Hypothalamus (tissue), 51 donors: ENCODE measurements around the gene EXOC1.
"Not testable (repeated sequence)": the region's sequence is repeated elsewhere in the genome, so short reads cannot be mapped to it uniquely, and the experiment has no call there.

Source experiments
- DNase-seq, 51 donors: peaks; one replicate each; lab custom pipeline; 2025; lab: John Stamatoyannopoulos, UW

The EXOC1 gene

DNA sequence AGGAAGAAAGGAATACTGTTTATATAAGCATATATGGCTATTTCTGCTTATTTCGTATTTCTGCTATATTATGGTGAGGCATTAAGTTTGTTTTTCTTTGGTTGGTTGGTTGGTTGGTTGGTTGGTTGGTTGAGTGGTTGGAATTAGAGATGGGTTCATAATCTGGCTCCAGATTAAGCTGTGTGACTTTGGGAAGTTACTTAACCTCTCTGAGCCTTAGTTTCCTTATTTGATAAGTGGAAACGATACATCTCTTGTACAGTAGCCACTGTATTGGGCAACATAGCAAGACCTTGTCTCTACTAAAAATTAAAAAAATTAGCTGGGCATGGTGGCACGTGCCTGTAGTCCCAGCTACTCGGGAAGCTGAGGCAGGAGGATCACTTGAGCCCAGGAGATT, 49.2 kb downstream of the EXOC1 start:
- no peak for DNase-seq

- no peak for DNase-seq
Observed at GRCh38 chr4:55903577-55903976, 50.1 kb downstream of the EXOC1 start.

GRCh38 chr4:55904576-55904975, 51.1 kb downstream of the EXOC1 start:
- no peak for DNase-seq

DNA sequence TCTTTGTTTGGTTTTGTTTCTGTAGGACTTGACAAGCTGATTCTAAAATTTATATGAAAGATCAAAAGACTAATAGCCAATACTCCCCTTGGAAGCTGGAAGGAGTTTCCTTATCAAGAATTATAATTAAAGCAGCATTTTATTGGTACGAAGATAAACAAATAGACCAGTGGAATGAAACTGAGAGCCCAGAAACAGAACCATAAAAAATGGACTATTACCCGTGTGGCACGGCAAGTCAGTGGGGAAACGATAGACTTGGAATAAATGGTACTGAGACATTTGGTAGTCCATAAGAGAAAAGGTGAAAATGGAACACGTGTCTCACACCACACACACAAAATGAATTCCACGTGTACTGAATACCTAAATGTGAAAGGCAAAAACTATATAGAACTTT, 52.9 kb downstream of the EXOC1 start:
- no peak for DNase-seq

GRCh38 chr4:55906989-55907388, 53.5 kb downstream of the EXOC1 start:
- DNase-seq: no peak

DNA sequence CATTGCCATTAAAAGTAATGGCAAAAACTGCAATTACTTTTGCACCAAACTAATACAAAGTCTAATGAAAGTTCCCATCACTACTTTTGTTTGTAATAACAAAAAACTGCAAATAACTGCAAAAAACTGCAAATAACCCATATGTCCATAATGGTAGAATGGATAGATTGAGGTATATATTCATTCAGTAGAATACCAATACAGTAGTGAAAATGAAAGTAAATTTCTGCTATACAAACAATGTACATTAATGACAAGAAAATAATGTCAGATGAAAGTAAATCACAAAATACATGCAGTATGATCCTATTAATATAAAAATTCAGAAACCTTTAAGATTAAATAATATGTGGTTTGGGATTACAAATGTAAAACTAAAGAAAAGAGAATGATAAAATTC, 54.0 kb downstream of the EXOC1 start:
- no peak for DNase-seq

- no peak for DNase-seq
Observed at GRCh38 chr4:55910140-55910539, 56.7 kb downstream of the EXOC1 start.

DNA sequence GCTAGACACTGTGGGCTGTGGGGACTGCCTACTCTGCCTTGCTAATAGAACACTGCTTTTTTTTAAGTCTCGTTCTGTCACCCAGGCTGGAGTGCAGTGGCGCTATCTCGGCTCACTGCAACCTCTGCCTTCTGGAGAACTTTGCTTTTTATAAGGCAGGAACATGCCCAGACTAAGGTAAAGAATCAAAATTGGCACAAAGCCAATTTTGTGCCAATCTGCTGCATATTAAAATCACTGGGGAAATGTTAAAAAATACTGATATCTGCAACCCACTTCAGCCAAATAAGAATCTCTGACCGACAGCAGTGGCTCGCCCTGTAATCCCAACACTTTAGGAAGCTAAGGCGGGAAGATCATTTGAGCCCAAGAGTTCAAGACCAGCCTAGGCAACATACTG, 58.8 kb downstream of the EXOC1 start:
- DNase-seq: no peak

DNA sequence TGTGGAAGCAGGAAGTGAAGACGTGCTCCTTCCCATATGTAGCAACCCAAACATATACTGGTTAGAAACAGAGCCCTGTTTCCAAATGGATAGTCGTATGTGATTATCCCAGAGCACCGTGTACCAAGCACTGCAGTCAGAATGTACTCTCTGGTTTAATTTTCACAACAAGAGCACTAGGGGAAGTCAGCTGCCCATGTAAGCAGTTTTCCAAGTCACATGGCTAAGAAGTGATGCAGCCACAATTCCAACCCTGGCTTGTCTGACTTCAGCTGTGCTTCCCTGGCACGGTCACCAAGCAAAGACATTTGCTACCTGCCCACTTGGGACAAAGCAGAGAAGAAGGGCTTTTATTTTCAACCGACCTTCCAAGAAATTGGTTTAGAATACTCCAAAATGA, 67.1 kb downstream of the EXOC1 start:
- DNase-seq: no peak

DNA sequence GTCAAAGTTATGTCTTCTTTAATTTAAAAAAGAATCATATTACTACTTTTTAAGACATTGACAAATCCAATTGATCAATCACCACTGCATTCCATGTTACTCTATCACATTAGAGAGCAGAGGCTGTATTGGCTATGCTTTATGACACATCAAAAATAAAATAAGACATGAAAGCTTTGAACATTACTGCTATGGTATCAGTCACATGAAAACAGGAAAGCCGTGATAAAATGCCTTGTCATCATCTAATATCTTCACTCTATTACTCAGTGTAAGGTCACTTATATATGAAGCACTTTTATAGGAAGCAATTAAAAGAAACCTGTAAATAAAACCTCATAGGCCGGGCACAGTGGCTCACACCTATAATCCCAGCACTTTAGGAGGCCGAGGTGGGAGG, 67.6 kb downstream of the EXOC1 start:
- DNase-seq: no peak

- DNase-seq: no peak
Observed at GRCh38 chr4:55925241-55925640, 71.8 kb downstream of the EXOC1 start.

- DNase-seq: no peak
Observed at GRCh38 chr4:55926610-55927009, 73.2 kb downstream of the EXOC1 start.

- DNase-seq: no peak
Observed at GRCh38 chr4:55927803-55928437, 74.5 kb downstream of the EXOC1 start.

- DNase-seq: no peak
Observed at GRCh38 chr4:55928846-55929245, 75.4 kb downstream of the EXOC1 start.

- no peak for DNase-seq
Observed at GRCh38 chr4:55931043-55931442, 77.6 kb downstream of the EXOC1 start.

DNA sequence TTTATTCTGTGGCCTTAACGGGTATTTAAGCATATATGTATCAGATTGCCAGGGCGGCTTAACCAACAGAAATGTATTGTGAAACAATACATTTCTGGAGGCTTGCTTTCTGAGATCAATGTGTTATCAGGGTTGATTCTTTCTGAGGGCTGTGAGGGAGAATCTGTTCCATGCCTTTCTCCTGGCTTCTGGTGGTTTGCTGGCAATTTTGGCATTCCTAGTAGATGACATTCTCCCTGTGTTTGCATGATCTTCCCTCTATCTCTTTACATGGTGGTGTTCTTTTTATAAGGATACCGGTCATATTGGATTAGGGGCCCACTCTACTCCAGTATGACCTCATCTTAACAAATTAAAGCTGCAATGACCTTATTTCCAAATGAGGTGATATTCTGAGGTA, 78.4 kb downstream of the EXOC1 start:
- DNase-seq: no peak

DNA sequence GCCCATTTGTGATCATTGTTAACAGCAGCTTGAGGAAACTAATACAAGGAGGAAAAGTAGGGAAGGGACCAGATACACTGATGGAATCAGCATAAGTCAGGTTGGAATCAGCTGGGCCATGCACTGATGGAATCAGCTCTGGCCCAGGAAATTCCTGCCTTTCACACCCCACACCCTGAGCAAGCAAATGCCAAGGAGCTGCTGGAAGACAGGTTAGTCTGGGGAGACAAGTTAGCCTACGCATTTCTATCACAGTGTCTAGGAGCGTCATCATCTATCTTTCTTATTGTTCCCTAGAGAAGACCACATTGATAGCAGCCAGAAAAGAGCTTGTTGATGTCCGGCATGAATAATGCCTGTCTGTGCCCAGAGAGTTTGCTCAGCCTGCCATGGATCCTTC, 79.1 kb downstream of the EXOC1 start:
- no peak for DNase-seq

DNA sequence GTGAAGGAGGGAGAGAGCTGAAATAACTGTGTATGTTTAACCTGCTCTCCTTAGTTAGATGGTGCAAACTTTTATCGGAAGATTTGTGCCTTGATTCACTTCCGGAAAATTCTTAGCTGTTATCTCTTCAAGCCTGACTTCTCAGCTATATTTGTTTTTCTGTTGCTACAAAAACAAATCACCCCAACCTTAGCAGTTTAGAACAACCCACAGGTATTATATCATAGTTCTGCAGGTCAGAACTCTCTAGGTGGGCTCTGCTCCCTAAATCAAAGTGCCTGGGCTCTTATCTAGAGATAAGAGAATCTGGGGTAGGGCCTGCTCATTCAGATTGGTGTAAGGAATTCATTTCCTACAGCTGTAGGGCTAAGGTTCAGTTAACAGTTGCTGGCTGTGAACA, 80.2 kb downstream of the EXOC1 start:
- DNase-seq: no peak

- not testable (repeated sequence) for DNase-seq
Observed at GRCh38 chr4:55935907-55936306, 82.5 kb downstream of the EXOC1 start.

DNA sequence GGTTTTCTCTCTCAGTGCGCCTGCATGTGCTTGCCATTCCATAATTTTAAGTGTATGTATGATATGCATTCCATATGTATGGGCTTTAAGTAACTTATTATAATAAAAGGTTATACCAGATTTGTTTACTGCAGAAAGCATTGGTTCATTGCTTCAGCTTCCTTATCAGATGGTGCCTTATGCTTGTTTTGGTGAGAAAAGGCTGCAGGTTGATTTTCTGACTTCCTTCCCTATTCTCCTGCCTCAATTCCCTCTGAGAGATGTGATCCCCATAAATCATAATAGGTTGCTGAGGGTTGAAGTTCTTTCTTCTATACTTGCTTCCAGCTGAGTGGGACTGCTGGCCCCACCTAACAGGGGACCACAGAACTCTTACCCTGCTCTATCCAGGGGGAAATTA, 85.0 kb downstream of the EXOC1 start:
- no peak for DNase-seq

GRCh38 chr4:55939421-55939820, 86.0 kb downstream of the EXOC1 start:
- DNase-seq: no peak

GRCh38 chr4:55941881-55942396, 88.5 kb downstream of the EXOC1 start:
- no peak for DNase-seq

DNA sequence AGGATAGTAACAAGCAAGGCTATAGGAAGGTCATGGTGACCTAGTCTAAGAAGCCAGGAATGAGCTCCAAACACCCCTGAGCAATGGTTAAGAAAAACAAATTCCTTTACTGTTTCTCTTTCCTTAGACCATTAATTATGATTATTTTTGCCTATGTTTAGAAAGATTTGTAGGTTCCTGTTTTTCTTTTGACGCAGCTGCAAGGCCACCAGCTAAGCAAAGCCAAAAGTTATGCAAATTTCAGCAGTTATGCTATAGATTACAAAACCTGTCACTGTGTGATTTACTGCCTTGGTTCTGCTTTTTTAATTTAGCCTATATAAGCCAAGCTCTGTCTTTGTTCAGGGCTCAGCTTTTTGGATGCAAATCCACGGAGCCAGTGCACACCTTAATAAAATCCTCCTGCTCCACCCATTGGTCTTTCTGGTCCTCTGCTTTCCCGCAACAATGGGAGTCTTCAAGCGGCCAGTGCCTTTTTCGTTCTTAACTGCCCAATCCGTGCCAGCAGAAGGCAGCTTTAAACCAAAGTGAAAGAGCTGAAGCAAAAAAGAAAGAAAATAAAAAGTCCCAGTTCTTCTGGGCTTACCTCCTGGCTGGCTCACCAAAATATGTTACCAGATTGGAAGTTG, 93.9 kb downstream of the EXOC1 start:
- DNase-seq: no peak
